Esophagus (tissue), 2 donors: ENCODE results near the gene HOXA11. TPM values are rescaled to one million over a fixed set of nuclear protein-coding genes. Genes with fewer than 3 reads are reported as not detected.

Experiments
- H3K27ac ChIP-seq, 2 donors: one replicate each; pipeline ENCODE4 v1.5.1; 2013; ENCODE audit warnings: low read depth in 2 of 2, mild to moderate bottlenecking in 2 of 2, inconsistent platforms in 1 of 2, low read length in 1 of 2, moderate library complexity in 1 of 2
- H3K27me3 ChIP-seq, 2 donors: one replicate each; pipeline ENCODE4 v1.6.1; 2013; ENCODE audit warnings: low read length in 2 of 2, control low read depth in 1 of 2, mild to moderate bottlenecking in 1 of 2; ENCODE audit not compliant: insufficient read depth in 2 of 2, control insufficient read depth in 1 of 2
- H3K36me3 ChIP-seq, 2 donors: one replicate each; pipeline ENCODE4 v1.6.1; 2013; ENCODE audit warnings: low read length in 1 of 2; ENCODE audit not compliant: control insufficient read depth in 2 of 2, insufficient read depth in 2 of 2
- H3K4me1 ChIP-seq, 2 donors: one replicate each; pipeline ENCODE4 v1.6.1; 2013; ENCODE audit warnings: low read length in 1 of 2; ENCODE audit not compliant: control insufficient read depth in 2 of 2, insufficient read depth in 2 of 2
- H3K4me3 ChIP-seq, 2 donors: one replicate each; pipeline ENCODE4 v1.5.1; 2013; ENCODE audit warnings: low read length in 2 of 2, mild to moderate bottlenecking in 2 of 2, low read depth in 1 of 2, moderate library complexity in 1 of 2
- H3K9me3 ChIP-seq, 2 donors: one replicate each; pipeline ENCODE4 v1.6.1; 2013; ENCODE audit warnings: mild to moderate bottlenecking in 2 of 2, low read depth in 1 of 2, low read length in 1 of 2, moderate library complexity in 1 of 2; ENCODE audit not compliant: control insufficient read depth in 2 of 2, insufficient read depth in 1 of 2
- WGBS, 2 donors: extraction: QIAGEN DNeasy Blood & Tissue Kit; methylation state at CpG; one replicate each; pipeline ENCODE4 v1.1.7; 2013; 5-methylcytosine and 5-hydroxymethylcytosine counted together
- polyA plus RNA-seq, 2 donors: library from polyadenylated mRNA; stranded (reverse); fragments of 200-250 nt; gene quantifications; one replicate each; pipeline ENCODE4 v1.2.3, GENCODE V29; 2013
- donor health status: healthy with polysubstance abuse.
- donor health status: Bipolar disorder and iron deficiency.

HOXA11 gene
- polyA plus RNA-seq, 2 donors, result not detected

DNA sequence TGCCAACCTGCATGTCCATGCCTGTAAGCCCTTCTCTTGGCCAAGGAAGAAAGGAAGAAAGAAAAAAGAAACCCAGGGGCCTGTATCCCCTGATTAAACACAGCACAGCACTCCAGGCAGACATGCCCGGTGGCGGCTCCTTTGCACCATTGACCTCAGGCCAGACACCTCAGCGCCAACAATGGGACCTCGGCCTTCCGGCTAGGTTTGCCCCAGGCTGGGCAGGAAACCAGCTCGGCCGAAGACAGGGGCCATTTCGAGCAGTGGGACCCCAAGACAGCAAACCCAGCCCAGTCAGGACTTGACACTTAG is 13.8 kb downstream of the HOXA11 start:
- Histone ChIP-seq H3K9me3 (peaks cover 0 to 4% of the 10 kb centered on the region in 2 donors), H3K4me3 (no peak overlapping the region), H3K36me3 (no peaks in the 10 kb centered on the region), H3K27me3 (peaks cover 10 to 63% of the 10 kb centered on the region in 2 donors), H3K27ac (no peak overlapping the region), H3K4me1 (peaks cover 2 to 5% of the 10 kb centered on the region in 2 donors)
- 5 to 11% methylated on average over 8 of the region's 8 CpGs for WGBS, 2 donors

- H3K4me3 ChIP-seq, result no peak overlapping the region
- no peaks in the 10 kb centered on the region for H3K36me3 ChIP-seq
- peaks cover 0 to 8% of the 10 kb centered on the region in 2 donors for H3K9me3 ChIP-seq
- peaks cover 2 to 7% of the 10 kb centered on the region in 2 donors for H3K4me1 ChIP-seq
- peaks cover 5 to 69% of the 10 kb centered on the region in 2 donors for H3K27me3 ChIP-seq
- H3K27ac ChIP-seq, result no peak overlapping the region
- WGBS, 2 donors, result 31 to 33% methylated on average over 11 of the region's 11 CpGs
These were observed 14.4 kb downstream of the HOXA11 start for GRCh38 chr7:27170426-27171324.

DNA sequence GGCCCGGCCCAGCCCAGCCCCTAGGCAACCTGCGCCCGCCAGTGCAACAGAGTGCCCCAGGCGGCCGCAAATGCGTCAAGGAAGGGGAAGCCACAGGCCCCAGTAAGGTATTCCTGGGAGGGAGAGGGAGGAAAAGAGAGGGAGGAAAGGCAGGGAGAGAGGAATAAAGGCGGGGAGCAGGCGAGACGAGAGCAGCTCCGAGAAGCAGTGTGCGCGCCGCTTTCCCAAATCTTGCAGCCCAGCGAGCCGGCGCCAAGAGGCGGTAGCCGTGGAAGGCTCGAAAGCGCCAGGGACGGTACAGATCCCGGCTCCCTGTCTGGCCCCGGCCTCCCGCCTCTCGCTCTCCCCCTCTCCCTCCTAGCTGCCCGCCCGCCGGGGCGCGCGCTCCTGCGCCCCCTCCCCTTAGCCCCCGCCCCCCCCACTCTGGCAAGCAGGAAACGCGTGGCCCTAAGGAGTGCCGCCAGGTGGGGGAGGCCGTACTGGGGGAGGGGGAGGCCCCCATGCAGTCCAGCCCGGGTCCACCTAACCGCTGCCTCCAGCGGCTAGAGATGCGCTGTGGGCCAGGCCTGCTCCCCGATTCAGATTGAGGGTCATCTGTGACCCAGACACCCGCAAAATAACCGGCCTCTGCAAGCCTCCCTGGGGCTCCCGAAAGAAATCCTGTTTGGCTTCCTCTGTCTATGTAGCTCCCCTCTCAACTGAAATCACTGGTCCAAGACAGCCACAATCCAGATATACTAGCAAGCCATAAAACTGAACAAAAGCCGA is 15.2 kb downstream of the HOXA11 start:
- Histone ChIP-seq H3K36me3 (no peaks in the 10 kb centered on the region), H3K9me3 (peaks cover 0 to 12% of the 10 kb centered on the region in 2 donors), H3K4me1 (peaks cover 2 to 7% of the 10 kb centered on the region in 2 donors), H3K27me3 (peaks cover 5 to 73% of the 10 kb centered on the region in 2 donors), H3K27ac (no peak overlapping the region), H3K4me3 (peak overlapping the region in 1 of 2 donors; percentile 35)
- whole genome bisulfite sequencing, 2 donors, result 4 to 5% methylated on average over 42 to 46 of the region's 46 CpGs

GRCh38 chr7:27168265-27168947 is 16.6 kb downstream of the HOXA11 start:
- Histone ChIP-seq H3K36me3 (no peaks in the 10 kb centered on the region), H3K4me3 (no peak overlapping the region), H3K9me3 (peaks cover 0 to 12% of the 10 kb centered on the region in 2 donors), H3K27ac (no peak overlapping the region), H3K27me3 (peaks cover 5 to 69% of the 10 kb centered on the region in 2 donors), H3K4me1 (peaks cover 2 to 7% of the 10 kb centered on the region in 2 donors)
- WGBS, 2 donors, result 30 to 56% methylated on average over 25 of the region's 25 CpGs

DNA sequence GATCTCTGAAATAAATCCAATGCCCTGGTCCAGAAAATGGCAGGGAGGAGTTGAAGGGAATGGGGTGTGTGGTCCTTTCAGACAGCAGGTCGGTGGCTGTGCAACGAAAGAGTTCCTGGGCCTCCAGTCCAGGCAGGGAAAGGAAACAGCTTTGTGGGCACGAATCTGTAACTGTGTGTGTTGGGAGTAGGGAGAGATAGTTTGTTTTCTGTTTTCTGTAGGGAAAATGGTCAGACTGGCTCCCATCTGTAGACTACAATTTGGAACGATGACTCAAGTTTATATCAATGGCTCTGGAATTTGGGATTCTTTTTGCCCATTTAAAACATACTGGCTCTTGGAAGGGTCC is 17.1 kb downstream of the HOXA11 start:
- WGBS, 2 donors, result 38 to 59% methylated on average over 4 of the region's 4 CpGs
- peaks cover 5 to 65% of the 10 kb centered on the region in 2 donors for H3K27me3 ChIP-seq
- H3K27ac ChIP-seq, result no peak overlapping the region

GRCh38 chr7:27166531-27167505 is 18.2 kb downstream of the HOXA11 start:
- H3K4me3 ChIP-seq, result no peak overlapping the region
- 16 to 20% methylated on average over 50 of the region's 50 CpGs for WGBS, 2 donors
- H3K9me3 ChIP-seq, result peaks cover 0 to 12% of the 10 kb centered on the region in 2 donors
- no peak overlapping the region for H3K27ac ChIP-seq
- H3K4me1 ChIP-seq, result peaks cover 0 to 2% of the 10 kb centered on the region in 2 donors
- peaks cover 5 to 54% of the 10 kb centered on the region in 2 donors for H3K27me3 ChIP-seq
- no peaks in the 10 kb centered on the region for H3K36me3 ChIP-seq

More for the DNA sequence above, 17.1 kb downstream of the HOXA11 start:
- Histone ChIP-seq H3K9me3 (peaks cover 0 to 12% of the 10 kb centered on the region in 2 donors), H3K36me3 (no peaks in the 10 kb centered on the region), H3K4me1 (peaks cover 2 to 4% of the 10 kb centered on the region in 2 donors), H3K4me3 (no peak overlapping the region)

GRCh38 chr7:27165996-27166530 is 19.0 kb downstream of the HOXA11 start:
- peaks cover 5 to 52% of the 10 kb centered on the region in 2 donors for H3K27me3 ChIP-seq
- H3K4me3 ChIP-seq, result peak overlapping the region in 1 of 2 donors; percentile 10
- no peak overlapping the region for H3K27ac ChIP-seq
- H3K9me3 ChIP-seq, result peaks cover 0 to 12% of the 10 kb centered on the region in 2 donors
- H3K4me1 ChIP-seq, result peaks cover 0 to 2% of the 10 kb centered on the region in 2 donors
- no peaks in the 10 kb centered on the region for H3K36me3 ChIP-seq
- 12 to 15% methylated on average over 41 to 46 of the region's 46 CpGs for WGBS, 2 donors

DNA sequence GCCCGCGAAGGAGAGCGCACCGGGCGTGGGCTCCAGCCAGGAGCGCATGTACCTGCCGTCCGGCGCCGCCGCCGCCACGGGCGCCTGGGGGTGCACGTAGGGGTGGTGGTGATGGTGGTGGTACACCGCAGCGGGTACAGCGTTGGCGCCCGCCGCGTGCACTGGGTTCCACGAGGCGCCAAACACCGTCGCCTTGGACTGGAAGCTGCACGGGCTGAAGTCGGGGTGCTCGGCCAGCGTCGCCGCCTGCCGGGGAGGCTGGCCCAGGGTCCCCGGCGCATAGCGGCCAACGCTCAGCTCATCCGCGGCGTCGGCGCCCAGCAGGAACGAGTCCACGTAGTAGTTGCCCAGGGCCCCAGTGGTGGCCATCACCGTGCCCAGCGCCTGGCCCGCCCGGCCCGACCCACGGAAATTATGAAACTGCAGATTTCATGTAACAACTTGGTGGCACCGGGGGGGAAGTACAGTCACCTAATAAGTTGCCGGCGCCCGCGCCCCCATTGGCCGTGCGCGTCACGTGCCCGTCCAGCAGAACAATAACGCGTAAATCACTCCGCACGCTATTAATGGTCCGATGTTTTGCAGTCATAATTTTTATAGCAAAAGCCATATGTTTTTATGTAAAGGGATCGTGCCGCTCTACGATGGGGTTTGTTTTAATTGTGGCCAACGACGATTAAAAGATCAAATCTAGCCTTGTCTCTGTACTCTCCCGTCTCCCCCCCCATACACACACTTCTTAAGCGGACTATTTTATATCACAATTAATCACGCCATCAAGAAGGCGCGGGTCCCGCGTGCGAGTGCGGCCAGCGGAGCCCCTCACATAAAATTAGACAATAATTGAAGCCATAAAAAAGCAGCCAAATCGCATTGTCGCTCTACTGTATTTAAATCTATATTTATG is 19.7 kb downstream of the HOXA11 start, which contains the start of gene HOXA9:
Gene HOXA9, minus strand, starts transcription at position 449 of the 907 bp plus-strand sequence. Its CDS starts 80 bp downstream, at position 369.
- peaks cover 2 to 4% of the 10 kb centered on the region in 2 donors for H3K4me1 ChIP-seq
- WGBS, 2 donors, result 10 to 11% methylated on average over 82 of the region's 82 CpGs

More for the DNA sequence above, 19.7 kb downstream of the HOXA11 start, which contains the start of gene HOXA9:
- Histone ChIP-seq H3K27ac (no peak within 1 kb of the TSS), H3K9me3 (peaks cover 0 to 12% of the 10 kb centered on the region in 2 donors), H3K36me3 (no peaks in the 10 kb centered on the region), H3K4me3 (peak within 1 kb of the TSS; percentile 10 to 18), H3K27me3 (peaks cover 5 to 52% of the 10 kb centered on the region in 2 donors)
